ENCODE measurements around the gene CAB39. TPM values are rescaled to one million over a fixed set of nuclear protein-coding genes. Genes with fewer than 3 reads are reported as not detected.

The CAB39 gene
- polyA plus RNA-seq, 3 donors = 87.3 to 99.9 (median 91.3) TPM

GRCh38 chr2:230849633-230850357 is 137.2 kb downstream of the CAB39 start:
- DNase-seq (ENCODE audit: low read depth in 3 of 3, low spot score in 2 of 3) = no peak

- no peak for DNase-seq (ENCODE audit: low read depth in 3 of 3, low spot score in 2 of 3)
Observed at GRCh38 chr2:230850358-230850658, 137.7 kb downstream of the CAB39 start.

- DNase-seq (ENCODE audit: low read depth in 3 of 3, low spot score in 2 of 3) = no peak
Observed at GRCh38 chr2:230852113-230852512, 139.5 kb downstream of the CAB39 start.

GRCh38 chr2:230861552-230862255 is 149.1 kb downstream of the CAB39 start:
- no peak for DNase-seq (ENCODE audit: low read depth in 3 of 3, low spot score in 2 of 3)

GRCh38 chr2:230862292-230862691 is 149.7 kb downstream of the CAB39 start:
- no peak for DNase-seq (ENCODE audit: low read depth in 3 of 3, low spot score in 2 of 3)

GRCh38 chr2:230863031-230863430 is 150.4 kb downstream of the CAB39 start:
- DNase-seq (ENCODE audit: low read depth in 3 of 3, low spot score in 2 of 3) = no peak

- DNase-seq (ENCODE audit: low read depth in 3 of 3, low spot score in 2 of 3) = no peak
Observed at GRCh38 chr2:230863442-230864121, 150.9 kb downstream of the CAB39 start.

GRCh38 chr2:230864122-230864604 is 151.5 kb downstream of the CAB39 start:
- DNase-seq (ENCODE audit: low read depth in 3 of 3, low spot score in 2 of 3) = no peak

GRCh38 chr2:230864605-230865306 is 152.1 kb downstream of the CAB39 start, which contains the start of gene ITM2C:
Gene ITM2C (plus strand): TSS chr2:230864942. CDS start chr2:230865026, 84 bp downstream.
- DNase-seq (ENCODE audit: low read depth in 3 of 3, low spot score in 2 of 3) = no peak

GRCh38 chr2:230865307-230865765 is 152.7 kb downstream of the CAB39 start:
- DNase-seq (ENCODE audit: low read depth in 3 of 3, low spot score in 2 of 3) = no peak

- no peak for DNase-seq (ENCODE audit: low read depth in 3 of 3, low spot score in 2 of 3)
Observed at GRCh38 chr2:230865766-230866755, 153.4 kb downstream of the CAB39 start.

- DNase-seq (ENCODE audit: low read depth in 3 of 3, low spot score in 2 of 3) = no peak
Observed at GRCh38 chr2:230866756-230867523, 154.3 kb downstream of the CAB39 start.

- DNase-seq (ENCODE audit: low read depth in 3 of 3, low spot score in 2 of 3) = no peak
Observed at GRCh38 chr2:230868161-230868946, 155.7 kb downstream of the CAB39 start.

GRCh38 chr2:230868947-230869913 is 156.6 kb downstream of the CAB39 start:
- no peak for DNase-seq (ENCODE audit: low read depth in 3 of 3, low spot score in 2 of 3)

GRCh38 chr2:230869914-230870543 is 157.4 kb downstream of the CAB39 start:
- no peak for DNase-seq (ENCODE audit: low read depth in 3 of 3, low spot score in 2 of 3)

Data from right renal cortex interstitium (tissue), 3 donors.